ENCODE data around the gene LARGE2. TPM values are rescaled to one million over a fixed set of nuclear protein-coding genes. Genes with fewer than 3 reads are reported as not detected.

Gene LARGE2
- total RNA-seq: 4.9 and 5.8 TPM in 2 replicates
- 4.5 and 9.2 TPM in 2 replicates for polyA plus RNA-seq

GRCh38 chr11:45922425-45923082, at the start of gene LARGE2:
Gene LARGE2, plus strand, starts transcription at chr11:45922656. Its CDS starts 227 bp downstream, at chr11:45922883.
- Histone ChIP-seq H3K27ac (no peak within 1 kb of the TSS), H3K27me3 (peaks cover 45% of the 10 kb centered on the region), H3K4me3 (peak within 1 kb of the TSS; percentile 38), H3K9me3 (ENCODE audit: low read depth) (no peaks in the 10 kb centered on the region), H3K4me1 (ENCODE audit: low read depth) (no peaks in the 10 kb centered on the region), H3K36me3 (no peaks in the 10 kb centered on the region)
- TF ChIP-seq CTCF (IDR thresholded peaks at IDR 0.05; ENCODE audit: low read depth, low read length): no peak
- peak in 1 of 2 donors; percentile 72 for DNase-seq (ENCODE audit: low read depth in 1 of 2, low spot score in 1 of 2)

- Histone ChIP-seq H3K27me3 (no peaks in the 10 kb centered on the region), H3K27ac (no peak overlapping the region), H3K9me3 (ENCODE audit: low read depth) (no peaks in the 10 kb centered on the region), H3K36me3 (peaks cover 26% of the 10 kb centered on the region), H3K4me1 (ENCODE audit: low read depth) (no peaks in the 10 kb centered on the region), H3K4me3 (no peak overlapping the region)
- TF ChIP-seq CTCF (IDR thresholded peaks at IDR 0.05; ENCODE audit: low read depth, low read length): no peak
- no peak for DNase-seq (ENCODE audit: low read depth in 1 of 2, low spot score in 1 of 2)
Observed at GRCh38 chr11:45876401-45876800, 46.1 kb upstream of the LARGE2 start.

- Histone ChIP-seq H3K27me3 (no peaks in the 10 kb centered on the region), H3K4me3 (no peak overlapping the region), H3K9me3 (ENCODE audit: low read depth) (no peaks in the 10 kb centered on the region), H3K4me1 (ENCODE audit: low read depth) (no peaks in the 10 kb centered on the region), H3K27ac (no peak overlapping the region), H3K36me3 (peaks cover 20% of the 10 kb centered on the region)
- TF ChIP-seq CTCF (IDR thresholded peaks at IDR 0.05; ENCODE audit: low read depth, low read length): no peak
- DNase-seq (ENCODE audit: low read depth in 1 of 2, low spot score in 1 of 2): no peak
Observed at GRCh38 chr11:45877221-45877620, 45.2 kb upstream of the LARGE2 start.

- no peak for DNase-seq (ENCODE audit: low read depth in 1 of 2, low spot score in 1 of 2)
- H3K36me3 ChIP-seq: peaks cover 20% of the 10 kb centered on the region
- H3K9me3 ChIP-seq (ENCODE audit: low read depth): no peaks in the 10 kb centered on the region
- TF ChIP-seq CTCF (IDR thresholded peaks at IDR 0.05; ENCODE audit: low read depth, low read length): no peak
- no peak overlapping the region for H3K4me3 ChIP-seq
- no peak overlapping the region for H3K27ac ChIP-seq
- no peaks in the 10 kb centered on the region for H3K4me1 ChIP-seq (ENCODE audit: low read depth)
- no peaks in the 10 kb centered on the region for H3K27me3 ChIP-seq
Observed at GRCh38 chr11:45877845-45878244, 44.6 kb upstream of the LARGE2 start.

- Histone ChIP-seq H3K4me3 (no peak overlapping the region), H3K36me3 (peaks cover 13% of the 10 kb centered on the region), H3K4me1 (ENCODE audit: low read depth) (no peaks in the 10 kb centered on the region), H3K27ac (no peak overlapping the region), H3K9me3 (ENCODE audit: low read depth) (no peaks in the 10 kb centered on the region), H3K27me3 (no peaks in the 10 kb centered on the region)
- TF ChIP-seq CTCF (IDR thresholded peaks at IDR 0.05; ENCODE audit: low read depth, low read length): no peak
- no peak for DNase-seq (ENCODE audit: low read depth in 1 of 2, low spot score in 1 of 2)
Observed at GRCh38 chr11:45879803-45880686, 42.4 kb upstream of the LARGE2 start.
